Fibroblast of upper back skin (primary cell): ENCODE results near the gene MAPKAPK3.
A peak's percentile ranks its signal among the peaks of the same experiment; 100 is the strongest.

Source experiments
- DNase-seq: peaks from one replicate; pipeline ENCODE4 v3.0.0-alpha.2; 2013

The MAPKAPK3 gene

DNA sequence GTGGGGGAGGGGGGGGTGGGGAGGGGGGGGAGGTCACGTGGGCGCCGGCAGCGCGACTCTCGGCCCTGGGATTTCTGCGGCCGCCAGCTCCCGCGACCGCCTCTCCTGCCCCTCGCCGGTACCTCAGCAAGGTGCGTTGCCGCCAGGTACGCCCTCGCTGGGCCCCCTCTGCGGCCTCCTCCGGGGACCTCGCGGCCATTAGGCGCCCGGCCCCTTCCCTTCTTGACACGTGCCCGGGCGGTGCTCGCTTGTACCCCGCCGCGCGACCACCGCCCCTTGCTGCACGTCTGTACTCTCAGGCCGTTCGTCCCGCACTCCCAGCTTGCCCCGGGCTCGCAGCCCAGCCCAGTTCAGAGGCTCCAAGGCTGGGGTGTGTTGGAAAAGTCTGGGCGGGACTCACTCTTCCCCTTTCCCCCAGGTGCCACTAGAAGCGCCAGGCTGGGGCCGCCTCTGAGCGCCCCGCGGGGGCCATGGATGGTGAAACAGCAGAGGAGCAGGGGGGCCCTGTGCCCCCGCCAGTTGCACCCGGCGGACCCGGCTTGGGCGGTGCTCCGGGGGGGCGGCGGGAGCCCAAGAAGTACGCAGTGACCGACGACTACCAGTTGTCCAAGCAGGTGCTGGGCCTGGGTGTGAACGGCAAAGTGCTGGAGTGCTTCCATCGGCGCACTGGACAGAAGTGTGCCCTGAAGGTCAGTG is at the start of gene MAPKAPK3:
TSS of gene MAPKAPK3 (plus strand) at position 56 of the 696 bp plus-strand sequence. CDS start at position 471, 415 bp downstream.
- no peak for DNase-seq

DNA sequence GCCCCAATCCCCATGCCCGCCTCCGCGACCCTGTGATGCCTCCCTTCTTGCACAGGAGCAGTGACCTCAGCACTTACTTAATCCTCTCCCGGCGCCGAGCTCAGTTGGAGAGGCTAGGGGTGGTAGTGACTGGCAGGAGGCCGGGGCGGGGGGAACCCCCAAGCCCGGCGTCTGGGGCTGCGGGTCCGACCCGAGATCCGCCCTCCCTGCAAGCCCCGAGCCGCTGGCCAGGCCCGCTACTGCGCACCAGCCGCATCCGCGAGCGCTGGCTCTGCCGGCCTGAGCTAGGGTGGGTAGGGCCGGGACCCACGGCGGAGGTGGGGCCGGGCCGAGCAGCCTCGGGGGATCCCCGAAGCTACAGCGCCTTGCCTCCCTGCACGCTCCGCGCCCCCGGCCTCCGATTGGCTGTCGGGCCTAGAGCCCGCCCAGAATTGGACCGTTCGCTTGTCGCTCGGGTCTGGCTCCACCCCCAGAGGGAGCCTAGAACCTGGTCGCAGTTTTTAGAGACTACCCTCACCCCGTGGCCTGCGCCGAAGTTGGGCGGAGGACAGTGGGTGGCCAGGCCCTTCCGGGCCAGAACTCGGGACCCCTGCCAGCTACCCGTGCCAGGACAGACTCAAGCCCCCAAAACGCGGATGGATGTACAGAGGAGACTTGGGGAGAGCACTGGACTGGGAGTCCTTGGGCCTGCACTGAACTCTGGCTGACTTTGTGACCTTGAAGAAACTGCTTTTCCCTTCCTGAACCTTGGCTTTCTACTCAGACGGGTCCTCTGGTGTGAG is 49.4 kb upstream of the MAPKAPK3 start, which contains the start of gene C3orf18:
TSS of gene C3orf18 (minus strand) at position 362 of the 782 bp plus-strand sequence. CDS start 2,048 bp downstream, outside the sequence.
- peak; percentile 90 for DNase-seq

DNA sequence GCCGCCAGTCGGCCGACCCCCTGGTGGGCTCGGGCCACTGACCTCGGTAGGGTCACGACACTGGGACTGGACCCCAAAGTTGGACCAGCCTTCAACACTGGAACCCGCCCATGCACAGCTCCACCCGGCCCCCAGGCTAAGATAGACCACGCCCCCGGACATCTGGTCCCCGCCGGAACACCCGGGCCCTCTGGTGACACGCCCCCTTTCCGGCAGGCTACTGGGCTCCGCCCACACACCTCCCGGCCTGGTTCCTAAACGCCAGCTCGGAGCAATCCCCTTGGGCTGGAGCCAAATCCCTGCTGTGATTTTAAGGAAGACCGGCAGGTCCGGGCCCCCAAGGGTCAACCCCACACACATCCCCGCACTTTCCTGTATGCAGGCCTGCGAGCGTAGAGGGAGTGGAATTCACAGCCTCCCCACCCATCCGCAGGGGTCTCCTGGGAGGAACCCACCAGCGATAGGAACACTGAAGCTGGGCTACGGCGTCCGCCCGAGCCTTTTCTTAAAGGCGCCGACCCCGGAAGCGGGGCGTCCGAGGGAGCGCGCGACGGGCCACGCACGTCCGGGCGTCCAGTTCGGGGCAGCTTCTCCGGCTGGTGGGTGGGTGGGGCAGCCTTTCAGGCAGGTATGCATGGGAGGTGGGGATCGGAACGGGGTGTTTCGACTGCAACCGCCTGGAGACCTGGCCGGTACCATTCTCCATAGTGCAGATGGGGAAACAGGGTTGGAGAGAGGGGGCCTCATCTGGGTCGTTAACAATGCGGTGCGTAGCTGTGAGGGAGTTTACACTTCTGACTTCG is 47.8 kb upstream of the MAPKAPK3 start, which contains the start of gene HEMK1:
TSS of gene HEMK1 (plus strand) at position 576 of the 803 bp plus-strand sequence. CDS start 1,583 bp downstream, outside the sequence.
- peak; percentile 94 for DNase-seq

DNA sequence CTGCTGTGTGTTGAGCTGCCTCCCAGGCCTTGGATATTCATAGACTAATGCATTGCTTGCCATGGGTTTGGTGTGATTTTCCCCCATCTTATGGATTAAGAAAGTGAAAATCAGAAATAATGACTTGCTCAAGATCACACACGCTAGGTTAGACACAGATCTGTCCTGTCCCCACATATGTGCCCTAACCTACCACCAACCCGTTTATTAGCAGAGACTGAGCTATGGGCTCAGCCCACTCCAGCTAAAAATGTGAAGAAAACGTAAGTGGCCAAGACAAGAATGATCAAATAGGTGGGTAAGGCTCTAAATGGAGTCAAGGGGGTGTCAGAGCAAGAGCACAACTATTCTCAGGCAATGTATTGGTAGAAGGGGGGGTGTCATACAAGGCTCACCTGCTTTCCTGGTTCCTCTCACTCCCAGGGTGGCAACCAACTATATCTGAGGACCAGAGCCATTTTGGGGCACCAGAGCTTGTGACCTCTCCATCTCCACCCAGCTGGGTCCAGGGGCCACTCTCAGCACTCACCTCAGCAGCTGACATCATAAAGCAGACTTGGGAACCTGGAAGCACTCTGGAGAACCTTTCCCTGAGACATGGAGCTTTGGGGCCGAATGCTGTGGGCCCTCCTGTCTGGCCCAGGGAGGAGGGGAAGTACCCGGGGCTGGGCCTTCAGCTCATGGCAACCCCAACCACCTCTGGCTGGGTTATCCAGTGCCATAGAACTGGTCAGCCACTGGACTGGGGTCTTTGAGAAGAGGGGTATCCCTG is 46.3 kb upstream of the MAPKAPK3 start:
- DNase-seq = no peak

DNA sequence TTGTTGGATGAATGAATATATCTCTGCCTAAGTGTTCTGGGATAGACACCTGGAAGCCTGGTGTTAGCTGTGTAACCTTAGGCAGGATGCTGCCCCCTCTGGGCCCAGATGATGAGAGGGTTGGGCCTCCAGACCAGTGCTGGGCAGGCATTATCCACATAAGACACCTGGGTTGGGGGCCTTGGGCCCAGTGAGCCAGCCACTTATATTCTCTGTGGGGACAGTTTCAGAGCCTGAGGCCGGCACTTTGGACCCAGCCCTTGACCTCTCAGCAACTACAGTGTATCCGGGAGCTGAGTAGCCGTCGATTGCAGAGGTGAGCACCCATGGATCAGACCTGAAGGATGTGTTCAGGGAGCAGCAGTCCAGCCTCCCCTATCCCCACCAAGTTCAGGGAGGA is 45.5 kb upstream of the MAPKAPK3 start:
- DNase-seq = no peak

DNA sequence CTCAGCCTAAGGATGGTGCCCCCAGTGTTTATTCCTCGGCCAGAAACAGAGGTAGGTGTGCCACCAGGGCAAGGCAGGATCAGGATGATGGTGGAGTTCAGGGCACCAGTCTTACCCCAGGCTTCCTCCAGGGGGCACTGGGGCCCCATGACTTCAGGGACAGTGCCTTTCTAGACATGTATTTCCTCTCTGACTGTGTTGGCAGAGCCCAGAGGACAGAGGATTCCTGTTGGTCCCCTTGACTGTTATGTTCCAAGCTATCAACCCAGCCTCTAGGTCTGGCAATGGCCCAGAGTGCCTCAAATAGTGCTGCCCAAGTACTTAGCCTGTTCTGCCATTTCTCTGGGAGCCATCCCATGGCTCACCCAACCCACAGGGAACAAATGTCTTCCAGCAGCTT is 44.8 kb upstream of the MAPKAPK3 start:
- DNase-seq = peak; percentile 69

DNA sequence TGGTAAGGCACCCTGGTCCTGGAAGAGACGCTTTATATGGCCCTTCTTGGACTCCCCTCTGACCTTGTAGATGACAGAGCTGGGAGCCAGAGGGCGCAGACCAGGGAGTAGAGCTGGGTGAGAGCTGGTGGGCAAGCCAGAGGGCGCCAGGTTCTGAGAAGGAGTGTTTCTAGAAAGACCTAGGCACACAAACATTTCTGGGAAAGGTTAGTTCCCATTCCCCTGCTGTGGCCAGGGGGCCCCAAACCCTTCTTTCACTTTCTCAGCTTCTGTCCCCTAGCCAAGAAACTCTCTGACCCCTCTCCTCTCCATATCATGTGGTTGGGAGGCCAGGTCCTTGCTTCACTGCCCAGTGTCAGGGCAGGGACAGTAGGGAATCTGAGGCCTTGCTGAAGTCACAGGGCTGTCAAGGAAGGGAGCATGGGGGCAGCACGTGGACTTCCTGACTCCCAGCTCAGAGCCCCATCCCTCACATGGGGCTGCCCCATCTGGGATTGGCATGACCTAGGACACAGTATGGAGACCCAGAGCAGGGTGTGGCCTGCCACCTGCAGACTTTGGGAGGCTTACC is 44.1 kb upstream of the MAPKAPK3 start:
- DNase-seq = no peak

DNA sequence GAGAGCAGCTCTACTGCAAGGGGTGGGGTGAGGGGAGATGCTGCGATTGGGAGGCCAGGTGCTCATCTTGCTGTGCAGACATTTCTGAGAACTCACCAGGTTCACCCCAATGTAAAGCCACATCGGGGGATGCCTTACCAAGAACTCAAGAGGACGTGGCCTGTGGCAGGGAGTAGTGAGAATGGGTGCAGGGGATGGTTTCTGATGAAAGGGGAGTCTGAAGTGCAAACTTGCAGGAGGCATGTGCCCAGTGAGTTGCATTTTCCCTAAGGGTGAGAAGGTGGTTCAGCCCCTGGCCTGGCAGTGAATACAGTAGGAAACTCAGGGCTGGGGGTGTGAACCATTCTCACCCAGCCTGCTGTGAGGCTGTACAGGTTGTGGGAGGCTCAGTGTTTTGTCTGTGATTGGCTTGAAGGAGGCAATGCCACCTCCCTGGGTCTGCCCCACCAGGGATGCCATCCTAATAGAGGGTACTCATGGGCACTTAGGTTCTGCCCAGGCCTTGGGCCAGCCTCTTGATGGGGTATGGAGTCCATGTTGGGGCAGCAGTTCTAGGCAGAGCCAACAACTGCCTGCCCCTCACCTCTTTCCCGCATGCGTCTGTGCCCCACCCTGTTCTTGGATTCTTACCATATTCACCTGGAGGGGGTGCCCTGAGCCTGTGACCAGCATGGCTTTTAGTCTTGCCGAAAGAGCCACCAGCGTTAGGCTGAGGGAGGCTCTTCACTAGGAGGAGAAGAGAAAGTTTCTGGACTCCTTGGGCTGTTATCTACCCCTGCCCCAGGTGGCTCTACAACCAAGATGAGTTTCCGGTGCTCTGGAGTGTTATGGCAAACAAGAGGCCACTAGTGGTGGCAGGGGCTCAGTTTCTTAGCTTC is 43.1 kb upstream of the MAPKAPK3 start:
- no peak for DNase-seq

DNA sequence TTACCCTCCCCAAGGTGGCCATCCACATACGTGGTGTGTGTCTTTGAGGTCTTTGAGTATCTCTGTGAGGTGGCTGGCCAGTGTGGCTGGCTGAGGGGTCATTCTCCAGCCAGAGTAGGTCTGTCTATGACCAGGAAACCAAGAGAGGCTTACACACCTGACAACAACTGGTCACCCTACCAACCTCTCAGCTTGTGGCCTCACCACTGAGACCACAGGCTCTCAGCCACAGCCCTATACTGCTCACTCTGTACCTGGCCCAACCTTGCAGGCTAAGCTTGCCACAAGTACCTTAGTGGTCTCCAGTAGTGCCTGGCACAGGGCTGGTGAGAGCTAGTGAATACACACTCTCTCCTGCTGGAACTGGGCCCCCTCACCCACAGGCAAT is 42.5 kb upstream of the MAPKAPK3 start:
- DNase-seq = no peak

DNA sequence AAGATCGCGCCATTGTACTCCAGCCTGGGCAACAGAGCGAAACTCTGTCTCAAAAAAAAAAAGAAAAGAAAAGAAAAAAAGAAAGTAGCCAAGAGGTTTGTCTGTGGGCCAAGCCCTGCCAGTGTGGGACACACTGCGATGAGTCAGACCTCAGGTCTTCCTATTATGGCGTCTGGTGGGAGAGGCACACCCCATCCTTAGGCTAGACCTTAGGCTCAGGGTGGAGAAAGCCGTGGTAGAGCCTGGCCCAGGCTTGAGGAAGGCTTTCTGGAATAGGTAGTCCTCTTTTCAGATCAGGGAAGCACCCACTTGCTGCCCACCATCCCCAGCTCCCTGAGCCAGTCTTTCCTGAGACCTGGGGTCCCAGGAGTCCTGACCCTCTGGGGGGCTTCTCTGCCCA is 41.6 kb upstream of the MAPKAPK3 start:
- DNase-seq = no peak

DNA sequence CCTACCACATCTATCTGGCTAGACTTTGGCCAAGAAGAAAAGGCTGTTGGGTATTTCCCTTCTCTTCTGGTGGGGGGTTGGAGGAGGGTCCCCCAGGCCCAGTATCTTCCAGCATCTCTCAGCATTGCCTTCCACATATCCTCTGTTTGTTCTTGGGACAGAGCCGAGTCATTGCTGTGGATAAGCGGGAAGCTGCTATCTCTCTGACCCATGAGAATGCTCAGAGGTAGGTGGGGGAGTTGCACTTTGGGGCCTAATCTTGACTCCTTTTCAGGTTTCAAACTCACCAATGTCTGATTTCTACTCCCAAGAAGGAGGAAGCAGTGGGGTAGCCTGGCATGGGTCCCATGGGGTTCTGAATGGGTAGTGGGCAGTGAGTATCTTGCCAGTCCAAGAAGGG is 39.6 kb upstream of the MAPKAPK3 start:
- DNase-seq = no peak

DNA sequence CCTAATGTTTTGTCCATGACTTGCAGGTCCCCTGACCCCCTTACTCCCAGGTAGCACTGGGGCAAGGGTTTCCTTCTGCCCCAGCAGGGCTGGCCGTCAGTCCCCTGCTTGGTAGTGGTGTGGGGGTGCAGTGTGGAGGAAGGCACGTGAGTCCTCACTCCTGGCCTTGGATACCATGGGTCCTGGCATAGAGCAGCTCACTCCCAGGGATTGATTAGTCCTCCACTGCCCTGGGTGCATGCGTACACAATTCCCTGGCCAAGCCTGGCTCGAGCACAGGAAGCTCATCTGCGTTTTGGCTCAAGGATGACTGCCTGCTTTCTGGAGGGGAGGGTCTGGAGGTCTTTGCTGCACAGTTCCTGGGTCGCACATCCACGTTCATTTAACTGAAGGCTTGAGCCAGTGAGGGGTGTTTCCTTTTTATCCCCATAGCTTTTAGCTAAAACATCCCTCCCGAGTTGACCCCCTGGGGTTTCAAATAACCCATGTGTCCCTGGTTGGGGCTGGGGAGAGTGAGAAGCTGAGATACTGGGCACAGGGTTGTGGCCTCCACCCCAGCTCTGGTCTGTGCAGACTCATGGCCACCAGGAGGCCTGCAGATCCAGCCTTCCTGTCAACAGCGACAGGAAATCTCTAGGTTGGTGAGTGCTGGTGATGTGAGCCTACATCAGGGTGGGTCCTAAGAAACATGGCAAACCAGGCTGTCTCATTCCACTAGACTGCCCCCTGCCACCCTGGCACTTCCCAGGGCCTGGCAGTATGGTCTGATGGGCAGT is 36.1 kb upstream of the MAPKAPK3 start:
- no peak for DNase-seq

DNA sequence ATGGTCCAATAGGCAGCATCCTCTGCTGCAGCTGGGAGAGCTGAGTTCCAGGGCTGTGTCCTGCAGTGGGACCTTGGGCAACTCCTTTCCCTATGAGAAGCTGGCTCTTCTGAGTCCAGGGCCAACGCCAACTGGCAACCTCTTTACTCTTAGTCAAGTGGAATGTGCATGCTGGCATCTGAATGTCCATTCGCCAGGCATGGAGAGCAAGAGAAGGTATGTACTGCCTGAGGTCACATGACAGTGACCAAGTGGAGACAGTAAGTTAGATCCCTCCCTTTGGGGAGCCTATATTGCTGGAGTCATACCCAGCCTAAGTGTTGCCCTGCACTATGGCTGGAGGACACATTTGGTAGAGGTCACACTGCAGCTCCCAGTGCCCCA is 35.5 kb upstream of the MAPKAPK3 start:
- DNase-seq = no peak

DNA sequence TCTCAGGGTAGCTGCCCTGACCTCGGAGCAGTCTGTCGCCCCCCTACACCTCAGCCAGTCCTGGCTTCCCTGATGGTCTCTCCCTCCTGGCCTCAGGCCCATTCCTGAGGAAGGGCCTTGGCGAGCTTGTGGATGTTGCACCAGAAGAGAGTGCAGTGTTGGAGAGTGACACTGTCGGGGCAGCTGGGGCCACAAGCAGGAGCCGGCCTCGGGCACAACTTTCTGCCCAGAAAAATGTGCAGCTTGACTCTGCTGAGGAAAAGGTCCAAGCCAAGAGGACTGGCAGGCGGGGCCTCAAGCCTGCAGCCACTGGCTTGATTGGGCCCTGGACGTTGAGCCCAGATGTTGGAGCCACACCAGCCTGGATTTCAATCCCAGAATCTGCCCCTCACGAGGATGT is 34.9 kb upstream of the MAPKAPK3 start:
- DNase-seq = no peak

DNA sequence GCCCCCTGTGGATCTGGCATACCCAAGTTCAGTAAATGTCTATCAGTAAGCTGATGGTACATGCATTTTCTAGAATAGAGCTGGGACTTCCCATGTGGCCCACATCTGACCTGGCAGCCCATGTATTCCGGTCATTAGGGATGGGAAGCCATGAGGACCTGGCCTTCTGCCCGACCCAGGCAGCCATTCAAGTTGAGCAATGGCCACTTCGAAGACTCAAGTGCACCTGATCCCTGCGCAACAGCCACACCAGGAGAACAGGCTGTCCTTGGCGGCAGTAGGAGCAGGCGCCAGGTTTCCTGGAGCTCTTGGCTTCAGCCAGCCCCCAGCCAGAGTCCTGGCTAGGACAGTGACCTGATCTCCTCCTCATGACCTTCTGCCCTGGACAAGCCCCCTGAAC is 33.1 kb upstream of the MAPKAPK3 start:
- no peak for DNase-seq

DNA sequence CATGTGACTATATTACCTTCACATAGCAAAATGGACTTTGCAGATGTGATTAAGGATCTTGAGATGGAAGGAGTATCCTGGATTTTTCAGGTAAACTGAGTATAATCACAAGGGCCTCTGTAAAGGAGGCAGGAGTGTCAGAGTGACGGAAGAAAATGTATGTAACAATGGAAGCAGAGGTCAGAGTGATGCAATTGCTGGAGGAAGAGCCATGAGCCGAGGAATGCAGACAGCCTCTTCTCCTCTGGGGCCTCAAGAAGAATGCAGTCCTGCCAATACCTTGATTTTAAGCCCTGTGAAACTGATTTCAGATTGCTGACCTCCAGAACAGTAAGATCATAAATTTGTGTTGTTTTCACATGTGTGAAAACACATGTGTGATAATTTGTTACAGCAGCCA is 32.6 kb upstream of the MAPKAPK3 start:
- peak; percentile 61 for DNase-seq

DNA sequence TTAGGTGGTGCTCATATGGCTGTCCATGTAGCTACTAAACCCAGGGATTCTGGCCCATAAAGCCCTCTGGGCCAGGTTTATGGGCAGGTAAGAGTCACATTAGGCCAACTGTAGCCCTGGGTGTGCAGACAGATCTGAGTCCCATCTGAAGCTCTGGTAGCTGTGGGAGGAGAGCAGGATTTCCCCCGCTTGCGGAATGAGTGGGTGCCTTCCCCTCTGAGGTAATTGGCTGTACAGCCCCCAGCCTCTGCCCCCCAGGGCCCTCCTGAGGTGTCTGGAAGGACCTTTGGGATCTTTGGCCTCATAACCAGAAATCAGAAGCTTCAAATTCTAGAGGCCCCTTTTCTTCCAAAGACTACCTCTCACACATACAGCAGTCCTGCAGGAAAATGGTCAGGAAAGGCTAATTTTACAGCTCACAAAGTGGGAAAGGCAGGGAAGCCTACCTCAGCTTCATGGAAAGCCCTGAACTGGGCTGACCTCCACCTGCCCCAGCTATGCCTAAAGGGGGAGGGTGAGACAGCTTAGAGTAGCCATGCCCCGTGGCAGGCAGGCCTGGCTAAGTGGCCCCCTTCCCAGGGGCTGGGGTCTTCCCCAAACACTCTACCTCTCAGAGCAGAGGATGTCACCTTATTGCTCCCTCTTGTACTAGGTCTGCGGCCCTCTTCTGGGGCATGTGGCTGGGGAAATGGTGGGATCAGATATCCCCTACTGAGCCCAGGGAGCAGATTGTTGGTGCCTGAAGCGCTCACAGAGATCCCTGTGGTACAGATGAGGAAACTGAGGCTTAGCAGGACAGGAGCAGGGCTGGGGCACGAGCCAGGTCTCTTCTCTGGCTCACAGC is 30.8 kb upstream of the MAPKAPK3 start:
- no peak for DNase-seq

DNA sequence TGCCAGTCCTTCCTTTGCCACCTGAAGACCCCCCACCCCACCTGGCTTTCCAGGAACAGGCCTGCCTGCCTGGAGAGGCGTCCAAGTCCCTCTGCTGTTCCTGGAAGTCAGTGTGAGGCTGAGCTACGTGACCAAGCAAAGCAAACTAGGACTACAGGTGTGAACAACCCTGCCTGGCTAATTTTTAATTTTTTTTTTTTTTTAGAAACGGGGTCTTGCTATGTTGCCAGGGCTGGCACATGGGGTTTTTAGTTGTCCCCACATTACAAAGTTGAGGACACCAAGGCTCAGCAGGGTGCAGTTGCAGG is 30.2 kb upstream of the MAPKAPK3 start:
- no peak for DNase-seq

DNA sequence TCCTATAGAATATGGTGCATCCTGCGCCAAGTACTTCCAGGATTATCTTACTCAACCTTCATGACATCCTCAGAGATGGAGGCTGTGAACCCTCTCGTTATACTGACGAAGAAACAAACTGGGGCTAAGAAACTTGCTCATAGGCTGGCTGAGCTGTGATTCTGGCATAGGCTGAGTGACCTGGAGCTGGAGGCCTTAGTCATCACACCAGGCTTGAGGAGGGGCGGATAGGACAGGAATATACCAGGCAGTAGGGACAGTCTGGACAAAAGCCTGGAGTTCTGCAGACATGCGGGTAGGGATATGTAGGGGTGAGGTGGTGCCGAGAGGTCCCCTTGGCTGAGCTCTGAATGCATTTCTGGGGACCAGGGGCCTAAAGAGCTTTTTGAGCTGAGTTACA is 29.6 kb upstream of the MAPKAPK3 start:
- no peak for DNase-seq
